Measurements from ENCODE around the gene PPP1R2.
"Not testable (repeated sequence)": the region's sequence is repeated elsewhere in the genome, so short reads cannot be mapped to it uniquely, and the experiment has no call there.

Gene PPP1R2

GRCh38 chr3:195542698-195543499, at the start of gene PPP1R2:
TSS of gene PPP1R2 (minus strand) at chr3:195543325. CDS start at chr3:195543025, 300 bp downstream.
- DNase-seq (ENCODE audit: low spot score in 2 of 2) (peak; percentile 91 to 93), ATAC-seq (peak; percentile 90)
- Mint-ChIP-seq H3K27ac (peak within 1 kb of the TSS; percentile 79), H3K9me3 (no peaks in the 10 kb centered on the region), H3K36me3 (peaks cover 28% of the 10 kb centered on the region), H3K4me3 (peak within 1 kb of the TSS; percentile 73), H3K4me1 (peaks cover 74% of the 10 kb centered on the region)

DNA sequence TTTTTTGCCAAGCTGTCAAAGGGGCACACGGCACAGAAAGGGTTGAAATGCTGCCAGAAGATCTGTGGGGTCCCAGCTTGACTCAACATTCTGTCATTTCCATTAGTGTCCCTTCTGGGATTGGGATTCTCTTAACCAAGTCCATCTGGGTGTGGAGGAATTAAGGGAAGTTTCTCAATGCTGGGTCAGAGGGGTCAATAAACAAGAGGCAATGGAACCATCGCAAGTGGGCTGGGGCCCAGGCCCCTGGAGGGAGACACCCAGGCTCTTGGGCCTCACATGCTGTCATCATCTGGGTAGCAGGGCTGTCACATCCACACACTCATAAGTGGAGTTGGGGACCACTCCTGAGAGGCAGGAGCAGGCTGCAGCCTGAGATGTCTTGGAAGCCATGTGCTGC, 48.7 kb upstream of the PPP1R2 start:
- peak; percentile 36 for ATAC-seq

GRCh38 chr3:195591220-195591619, 48.1 kb upstream of the PPP1R2 start:
- no peak for ATAC-seq
- Mint-ChIP-seq H3K4me3 (no peak overlapping the region), H3K9me3 (no peaks in the 10 kb centered on the region), H3K4me1 (no peaks in the 10 kb centered on the region), H3K27ac (no peak overlapping the region), H3K36me3 (no peaks in the 10 kb centered on the region)
- no peak for DNase-seq (ENCODE audit: low spot score in 2 of 2)

More for the DNA sequence above, 48.7 kb upstream of the PPP1R2 start:
- no peak overlapping the region for H3K4me3 Mint-ChIP-seq
- DNase-seq (ENCODE audit: low spot score in 2 of 2), result no peak
- H3K36me3 Mint-ChIP-seq, result no peaks in the 10 kb centered on the region
- no peaks in the 10 kb centered on the region for H3K9me3 Mint-ChIP-seq
- no peak overlapping the region for H3K27ac Mint-ChIP-seq
- H3K4me1 Mint-ChIP-seq, result no peaks in the 10 kb centered on the region

DNA sequence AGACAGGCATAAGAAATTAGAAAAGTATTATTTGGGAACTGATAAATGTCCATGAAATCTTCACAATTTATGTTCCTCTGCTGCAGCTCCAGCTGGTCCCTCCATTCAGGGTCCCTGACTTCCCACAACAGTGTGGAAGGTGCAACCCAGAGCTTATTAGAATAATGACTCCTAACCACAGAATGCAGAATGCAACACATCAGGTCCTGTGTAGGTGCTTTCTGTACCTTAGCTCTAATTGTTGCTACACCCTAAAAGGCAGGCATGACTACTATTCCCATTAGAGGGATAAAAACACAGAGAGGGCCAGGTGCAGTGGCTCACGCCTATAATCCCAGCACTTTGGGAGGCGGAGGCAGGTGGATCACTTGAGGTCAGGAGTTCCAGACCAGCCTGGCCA, 47.3 kb upstream of the PPP1R2 start:
- not testable (repeated sequence) for H3K4me3 Mint-ChIP-seq; DNase-seq (ENCODE audit: low spot score in 2 of 2); H3K9me3 Mint-ChIP-seq; H3K36me3 Mint-ChIP-seq; H3K4me1 Mint-ChIP-seq; H3K27ac Mint-ChIP-seq; ATAC-seq

GRCh38 chr3:195589796-195590195, 46.7 kb upstream of the PPP1R2 start:
- H3K36me3 Mint-ChIP-seq; H3K9me3 Mint-ChIP-seq; H3K4me1 Mint-ChIP-seq; DNase-seq (ENCODE audit: low spot score in 2 of 2); H3K27ac Mint-ChIP-seq; ATAC-seq; H3K4me3 Mint-ChIP-seq: not testable (repeated sequence)

DNA sequence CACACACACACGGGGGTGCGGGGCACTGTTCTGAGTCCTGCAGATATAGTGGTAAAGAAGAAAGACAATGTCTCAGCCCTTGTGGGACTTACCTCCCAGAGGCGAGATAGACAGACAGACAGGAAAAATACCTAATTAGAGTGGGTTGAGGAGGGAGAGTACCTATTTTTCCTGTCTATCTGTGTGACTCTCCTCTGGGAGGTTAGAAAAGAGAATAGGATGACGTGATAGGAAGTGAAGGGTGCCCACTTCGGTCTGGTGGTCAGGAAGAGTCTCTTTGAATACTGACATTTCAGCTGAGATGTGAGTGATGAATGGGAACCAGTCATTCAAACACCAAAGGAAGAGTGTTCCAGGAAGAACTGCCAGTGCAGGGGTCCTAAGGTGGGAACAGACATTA, 44.7 kb upstream of the PPP1R2 start:
- H3K9me3 Mint-ChIP-seq, result no peaks in the 10 kb centered on the region
- H3K27ac Mint-ChIP-seq, result no peak overlapping the region
- H3K4me1 Mint-ChIP-seq, result no peaks in the 10 kb centered on the region
- H3K4me3 Mint-ChIP-seq, result no peak overlapping the region
- DNase-seq (ENCODE audit: low spot score in 2 of 2) (no peak), ATAC-seq (peak; percentile 49)
- no peaks in the 10 kb centered on the region for H3K36me3 Mint-ChIP-seq

GRCh38 chr3:195587406-195587805, 44.3 kb upstream of the PPP1R2 start:
- no peaks in the 10 kb centered on the region for H3K4me1 Mint-ChIP-seq
- no peak for ATAC-seq
- no peak overlapping the region for H3K27ac Mint-ChIP-seq

DNA sequence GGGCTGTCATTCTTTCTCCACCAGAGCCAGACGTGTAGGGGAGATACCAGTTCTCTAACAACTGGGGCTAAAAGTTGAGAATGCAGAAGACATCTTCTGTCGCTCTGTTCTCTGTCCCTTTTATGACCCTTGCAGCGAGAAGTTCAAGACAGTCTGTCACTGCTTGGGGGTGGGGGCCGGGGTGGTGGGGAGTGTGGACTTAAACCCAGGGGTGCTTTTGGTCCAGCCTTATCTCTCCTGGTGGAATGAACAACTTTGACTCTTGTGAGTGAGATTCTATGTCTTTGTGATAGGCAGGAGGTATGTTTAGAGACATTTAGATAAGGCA, 41.4 kb upstream of the PPP1R2 start:
- Mint-ChIP-seq H3K4me1 (no peaks in the 10 kb centered on the region), H3K36me3 (no peaks in the 10 kb centered on the region), H3K9me3 (no peaks in the 10 kb centered on the region), H3K4me3 (no peak overlapping the region), H3K27ac (no peak overlapping the region)
- ATAC-seq, result no peak
- no peak for DNase-seq (ENCODE audit: low spot score in 2 of 2)

More at GRCh38 chr3:195587406-195587805, 44.3 kb upstream of the PPP1R2 start:
- DNase-seq (ENCODE audit: low spot score in 2 of 2), result no peak
- H3K9me3 Mint-ChIP-seq, result no peaks in the 10 kb centered on the region
- no peak overlapping the region for H3K4me3 Mint-ChIP-seq
- H3K36me3 Mint-ChIP-seq, result no peaks in the 10 kb centered on the region

- DNase-seq (ENCODE audit: low spot score in 2 of 2) (no peak), ATAC-seq (no peak)
- no peaks in the 10 kb centered on the region for H3K9me3 Mint-ChIP-seq
- H3K27ac Mint-ChIP-seq, result no peak within 1 kb of the TSS
- H3K4me3 Mint-ChIP-seq, result no peak within 1 kb of the TSS
- H3K4me1 Mint-ChIP-seq, result no peaks in the 10 kb centered on the region
- H3K36me3 Mint-ChIP-seq, result peaks cover 1% of the 10 kb centered on the region
These were observed 40.9 kb upstream of the PPP1R2 start, which contains the start of gene APOD for GRCh38 chr3:195583831-195584542. TSS of gene APOD (minus strand) at chr3:195583940. CDS start at chr3:195579461, 4,479 bp downstream.

GRCh38 chr3:195582947-195583346, 39.8 kb upstream of the PPP1R2 start:
- Mint-ChIP-seq H3K4me3 (no peak overlapping the region), H3K4me1 (peaks cover under 1% of the 10 kb centered on the region), H3K27ac (no peak overlapping the region), H3K36me3 (peaks cover 4% of the 10 kb centered on the region), H3K9me3 (no peaks in the 10 kb centered on the region)
- no peak for ATAC-seq
- no peak for DNase-seq (ENCODE audit: low spot score in 2 of 2)

GRCh38 chr3:195580744-195581443, 37.8 kb upstream of the PPP1R2 start:
- Mint-ChIP-seq H3K4me1 (peaks cover 6% of the 10 kb centered on the region), H3K9me3 (no peaks in the 10 kb centered on the region), H3K36me3 (peaks cover 4% of the 10 kb centered on the region), H3K4me3 (no peak overlapping the region), H3K27ac (no peak overlapping the region)
- DNase-seq (ENCODE audit: low spot score in 2 of 2), result no peak
- ATAC-seq, result no peak

GRCh38 chr3:195579281-195579680, 36.2 kb upstream of the PPP1R2 start:
- no peak overlapping the region for H3K4me3 Mint-ChIP-seq
- peak overlapping the region; percentile 29 for H3K27ac Mint-ChIP-seq
- no peaks in the 10 kb centered on the region for H3K9me3 Mint-ChIP-seq
- ATAC-seq, result no peak
- peaks cover 6% of the 10 kb centered on the region for H3K4me1 Mint-ChIP-seq
- H3K36me3 Mint-ChIP-seq, result peaks cover 4% of the 10 kb centered on the region
- no peak for DNase-seq (ENCODE audit: low spot score in 2 of 2)

- Mint-ChIP-seq H3K4me1 (peaks cover 6% of the 10 kb centered on the region), H3K27ac (peak overlapping the region; percentile 29), H3K36me3 (peaks cover 4% of the 10 kb centered on the region)
These were observed 35.4 kb upstream of the PPP1R2 start for GRCh38 chr3:195578565-195578964.

GRCh38 chr3:195577645-195578177, 34.6 kb upstream of the PPP1R2 start:
- peaks cover 4% of the 10 kb centered on the region for H3K36me3 Mint-ChIP-seq
- H3K4me1 Mint-ChIP-seq, result peaks cover 6% of the 10 kb centered on the region
- DNase-seq (ENCODE audit: low spot score in 2 of 2), result no peak
- H3K9me3 Mint-ChIP-seq, result no peaks in the 10 kb centered on the region
- H3K4me3 Mint-ChIP-seq, result no peak overlapping the region
- no peak overlapping the region for H3K27ac Mint-ChIP-seq
- no peak for ATAC-seq

More at GRCh38 chr3:195578565-195578964, 35.4 kb upstream of the PPP1R2 start:
- ATAC-seq (no peak), DNase-seq (ENCODE audit: low spot score in 2 of 2) (no peak)
- Mint-ChIP-seq H3K4me3 (no peak overlapping the region), H3K9me3 (no peaks in the 10 kb centered on the region)

Measured in stimulated activated effector memory CD8-positive, alpha-beta T cell treated with anti-CD3 and anti-CD28 coated beads, Interleukin-12 subunit alpha, Interleukin-12 subunit beta, amount 100 ng/mL, for 72 hours (primary cell).